Esophagus squamous epithelium (tissue), 5 donors: ENCODE measurements around the gene MUS81. TPM values are rescaled to one million over a fixed set of nuclear protein-coding genes. Genes with fewer than 3 reads are reported as not detected.
"Not testable (repeated sequence)": the region's sequence is repeated elsewhere in the genome, so short reads cannot be mapped to it uniquely, and the experiment has no call there.

Experiments used
- DNase-seq: peaks from one replicate; lab custom pipeline; 2025; lab: John Stamatoyannopoulos, UW
- H3K27ac ChIP-seq, 4 donors: fragments of 200-600 bp; sonication (generic); one replicate each; pipeline ENCODE4 v1.5.1; 2016 to 2019; ENCODE audit warnings: mild to moderate bottlenecking in 1 of 4
- H3K27me3 ChIP-seq, 4 donors: fragments of 200-600 bp; sonication (generic); 1 replicate in 3 of 4; 2 replicates in 1 of 4; pipeline versions ENCODE4 v1.5.1 to v1.6.0; 2017 to 2021; ENCODE audit warnings: antibody characterized with exemption in 1 of 4
- H3K36me3 ChIP-seq, 3 donors: fragments of 200-600 bp; sonication (generic); one replicate each; pipeline ENCODE4 v1.5.1; 2016 to 2019
- H3K4me1 ChIP-seq, 3 donors: fragments of 200-600 bp; sonication (generic); one replicate each; pipeline ENCODE4 v1.5.1; 2017 to 2019
- H3K4me3 ChIP-seq, 4 donors: fragments of 200-600 bp; sonication (generic); 1 replicate in 3 of 4; 2 replicates in 1 of 4; pipeline ENCODE4 v1.5.1; 2016 to 2019; ENCODE audit warnings: mild to moderate bottlenecking in 2 of 4, moderate library complexity in 1 of 4
- H3K9me3 ChIP-seq, 3 donors: fragments of 200-600 bp; sonication (generic); one replicate each; pipeline ENCODE4 v1.5.1; 2016 to 2019
- CTCF ChIP-seq, 6 experiments: fragments of 450-650 bp in 4 of 6; fragments of 200-600 bp in 2 of 6; sonication (generic) in 2 of 6; IDR thresholded peaks; one replicate each; pipeline ENCODE4 v1.5.1; 2016 to 2019; ENCODE audit warnings: antibody characterized with exemption in 6 of 6, mild to moderate bottlenecking in 4 of 6, moderate library complexity in 4 of 6
- POLR2A ChIP-seq, 4 donors: fragments of 450-650 bp; IDR thresholded peaks; one replicate each; pipeline ENCODE4 v1.6.1; 2017; ENCODE audit warnings: antibody characterized with exemption in 4 of 4, mild to moderate bottlenecking in 4 of 4, moderate library complexity in 3 of 4
- WGBS, 2 donors: methylation state at CpG; one replicate each; pipeline ENCODE4 v1.1.5; 2018; 5-methylcytosine and 5-hydroxymethylcytosine counted together
- intact Hi-C: fragments of 100-400 bp; cut with DNase I; formaldehyde crosslinking; loops from one replicate; pipeline ENCODE4 v1.15.0; 2022
- total RNA-seq, 4 donors: library from RNA; depleted of rRNA; stranded (reverse); fragments of >200 nt; gene quantifications; one replicate each; pipeline ENCODE4 v1.1.0, GENCODE V29; 2016
- donor health status: DM: yes; HTN: yes; CAD: no.

Gene MUS81
- total RNA-seq, 4 donors from 2014 or later: 17.6 to 36.2 (median 31.1) TPM

GRCh38 chr11:65890324-65891218 lies 30.3 kb downstream of the MUS81 start, which contains the start of gene CCDC85B:
CCDC85B (plus strand) TSS chr11:65890673; CDS start chr11:65890784, 111 bp downstream.
- Histone ChIP-seq H3K9me3 (no peaks in the 10 kb centered on the region), H3K27ac (peak within 1 kb of the TSS; percentile 93 to 98 (median 97)), H3K4me3 (peak within 1 kb of the TSS; percentile 64 to 90 (median 83)), H3K4me1 (peaks cover 53 to 82% (median 57%) of the 10 kb centered on the region in 3 donors), H3K27me3 (no peaks in the 10 kb centered on the region), H3K36me3 (peaks cover 0 to 38% (median 3%) of the 10 kb centered on the region in 3 donors)
- intact Hi-C loops: no loop called here
- TF ChIP-seq CTCF (IDR thresholded peaks at IDR 0.05): peak in 3 of 6 experiments; percentile 20 to 25 (median 20)
- peak in 3 of 4 donors; percentile 82 to 99 (median 96) for TF ChIP-seq POLR2A (IDR thresholded peaks at IDR 0.05)
- WGBS, 2 donors: 0% methylated on average over 7 to 9 of the region's 94 CpGs
- DNase-seq: peak; percentile 91

- Histone ChIP-seq H3K27me3 (no peaks in the 10 kb centered on the region), H3K9me3 (no peaks in the 10 kb centered on the region), H3K4me3 (peak overlapping the region; percentile 64 to 90 (median 83)), H3K36me3 (peaks cover 0 to 30% (median 0%) of the 10 kb centered on the region in 3 donors), H3K4me1 (peaks cover 53 to 78% (median 57%) of the 10 kb centered on the region in 3 donors), H3K27ac (peak overlapping the region; percentile 93 to 98 (median 97))
- TF ChIP-seq POLR2A (IDR thresholded peaks at IDR 0.05) (peak in 1 of 4 donors; percentile 11), CTCF (IDR thresholded peaks at IDR 0.05) (peak in 1 of 6 experiments; percentile 3)
- WGBS, 2 donors: 3 to 14% methylated on average over 8 to 11 of the region's 57 CpGs
- intact Hi-C loops: no loop called here
- no peak for DNase-seq
Measured at GRCh38 chr11:65891219-65892136, 31.2 kb downstream of the MUS81 start.

- WGBS, 2 donors: 69% methylated on average over 5 of the region's 5 CpGs; no CpG with 5 or more reads in 1 of the 2 donors
- intact Hi-C loops: not testable (repeated sequence)
- H3K4me1 ChIP-seq: peaks cover 53 to 78% (median 57%) of the 10 kb centered on the region in 3 donors
Measured at GRCh38 chr11:65892137-65892540, 31.9 kb downstream of the MUS81 start.

GRCh38 chr11:65892661-65893317 lies 32.6 kb downstream of the MUS81 start:
- peaks cover 46 to 76% (median 52%) of the 10 kb centered on the region in 3 donors for H3K4me1 ChIP-seq
- no peak for TF ChIP-seq CTCF (IDR thresholded peaks at IDR 0.05)
- TF ChIP-seq POLR2A (IDR thresholded peaks at IDR 0.05): no peak
- intact Hi-C loops: no loop called here
- H3K27ac ChIP-seq: peak overlapping the region; percentile 93 to 98 (median 97)
- H3K27me3 ChIP-seq: no peaks in the 10 kb centered on the region
- peak overlapping the region in 1 of 4 donors; percentile 83 for H3K4me3 ChIP-seq
- no peaks in the 10 kb centered on the region for H3K9me3 ChIP-seq
- 62 to 78% methylated on average over 7 to 9 of the region's 10 CpGs for WGBS, 2 donors
- DNase-seq: no peak
- H3K36me3 ChIP-seq: peaks cover 0 to 23% (median 0%) of the 10 kb centered on the region in 3 donors

More at GRCh38 chr11:65892137-65892540, 31.9 kb downstream of the MUS81 start:
- H3K4me3 ChIP-seq: peak overlapping the region in 3 of 4 donors; percentile 83 to 90 (median 83)
- H3K36me3 ChIP-seq: peaks cover 0 to 24% (median 0%) of the 10 kb centered on the region in 3 donors
- not testable (repeated sequence) for DNase-seq, H3K27me3 ChIP-seq, H3K9me3 ChIP-seq
- H3K27ac ChIP-seq: peak overlapping the region; percentile 93 to 98 (median 97)
